PFSK-1 (cell line): Measurements from ENCODE around the gene INSYN2B.

Experiments used
- POLR2AphosphoS5 ChIP-seq: IDR thresholded peaks from 2 replicates; pipeline ENCODE4 v1.6.1; 2012; ENCODE audit warnings: low read depth, mild to moderate bottlenecking, control low read depth, low read length, moderate library complexity
- SIN3A ChIP-seq: IDR thresholded peaks from 2 replicates; pipeline ENCODE4 v1.6.1; 2012; ENCODE audit warnings: mild to moderate bottlenecking, low read length, moderate library complexity, borderline replicate concordance; ENCODE audit not compliant: insufficient read depth
- TAF1 ChIP-seq: IDR thresholded peaks from 2 replicates; pipeline ENCODE4 v1.6.1; 2012; ENCODE audit warnings: low read length, control low read depth, borderline replicate concordance; ENCODE audit not compliant: insufficient read depth

- no peak for TF ChIP-seq POLR2AphosphoS5
- TF ChIP-seq TAF1 = no peak
- TF ChIP-seq SIN3A = no peak
Measured at GRCh38 chr5:169980418-169981053, at the start of gene INSYN2B.
